Parathyroid adenoma (tissue), 2 donors: ENCODE measurements around the gene ACOT7.

Experiments
- H2AFZ ChIP-seq: fragments of 300-600 bp; sonication (generic); one replicate; pipeline ENCODE4 v1.7.0; 2017; ENCODE audit warnings: antibody characterized with exemption, mild to moderate bottlenecking
- H3K27ac ChIP-seq: fragments of 300-600 bp; sonication (generic); one replicate; pipeline ENCODE4 v1.7.0; 2017
- H3K27me3 ChIP-seq: fragments of 300-600 bp; sonication (generic); one replicate; pipeline ENCODE4 v1.7.0; 2017; ENCODE audit warnings: low read length; ENCODE audit not compliant: control insufficient read depth, insufficient read depth
- H3K36me3 ChIP-seq: fragments of 300-600 bp; sonication (generic); one replicate; pipeline ENCODE4 v1.7.0; 2017; ENCODE audit warnings: low read length; ENCODE audit not compliant: control insufficient read depth, insufficient read depth
- H3K4me1 ChIP-seq: fragments of 300-600 bp; sonication (generic); one replicate; pipeline ENCODE4 v1.7.0; 2017; ENCODE audit warnings: control low read depth
- H3K4me2 ChIP-seq: fragments of 300-600 bp; sonication (generic); one replicate; pipeline ENCODE4 v1.7.0; 2017; ENCODE audit warnings: low read length
- H3K4me3 ChIP-seq: fragments of 300-600 bp; sonication (generic); one replicate; pipeline ENCODE4 v1.7.0; 2017; ENCODE audit warnings: low read depth, low read length
- H3K79me2 ChIP-seq: fragments of 300-600 bp; sonication (generic); one replicate; pipeline ENCODE4 v1.7.0; 2017; ENCODE audit warnings: control low read depth
- H3K9ac ChIP-seq: fragments of 300-600 bp; sonication (generic); one replicate; pipeline ENCODE4 v1.7.0; 2017; ENCODE audit warnings: mild to moderate bottlenecking
- H3K9me3 ChIP-seq: fragments of 300-600 bp; sonication (generic); one replicate; pipeline ENCODE4 v1.7.0; 2017; ENCODE audit warnings: low read length; ENCODE audit not compliant: control insufficient read depth
- CTCF ChIP-seq: fragments of 300-600 bp; sonication (generic); IDR thresholded peaks from one replicate; pipeline ENCODE4 v1.7.0; 2017; ENCODE audit warnings: antibody characterized with exemption, mild to moderate bottlenecking
- donor health status: primary hyperparathyroidism.

Gene ACOT7

GRCh38 chr1:6298530-6298929, 95.0 kb downstream of the ACOT7 start:
- Histone ChIP-seq H3K27me3 (no peaks in the 10 kb centered on the region), H3K27ac (no peak overlapping the region), H3K4me2 (no peak overlapping the region), H3K9ac (no peak overlapping the region), H3K9me3 (no peaks in the 10 kb centered on the region), H3K36me3 (no peaks in the 10 kb centered on the region), H3K79me2 (no peaks in the 10 kb centered on the region), H3K4me1 (peaks cover 3% of the 10 kb centered on the region), H2AFZ (no peak overlapping the region), H3K4me3 (no peak overlapping the region)
- no peak for TF ChIP-seq CTCF

GRCh38 chr1:6295910-6296309, 97.7 kb downstream of the ACOT7 start:
- H3K27me3 ChIP-seq = no peaks in the 10 kb centered on the region

DNA sequence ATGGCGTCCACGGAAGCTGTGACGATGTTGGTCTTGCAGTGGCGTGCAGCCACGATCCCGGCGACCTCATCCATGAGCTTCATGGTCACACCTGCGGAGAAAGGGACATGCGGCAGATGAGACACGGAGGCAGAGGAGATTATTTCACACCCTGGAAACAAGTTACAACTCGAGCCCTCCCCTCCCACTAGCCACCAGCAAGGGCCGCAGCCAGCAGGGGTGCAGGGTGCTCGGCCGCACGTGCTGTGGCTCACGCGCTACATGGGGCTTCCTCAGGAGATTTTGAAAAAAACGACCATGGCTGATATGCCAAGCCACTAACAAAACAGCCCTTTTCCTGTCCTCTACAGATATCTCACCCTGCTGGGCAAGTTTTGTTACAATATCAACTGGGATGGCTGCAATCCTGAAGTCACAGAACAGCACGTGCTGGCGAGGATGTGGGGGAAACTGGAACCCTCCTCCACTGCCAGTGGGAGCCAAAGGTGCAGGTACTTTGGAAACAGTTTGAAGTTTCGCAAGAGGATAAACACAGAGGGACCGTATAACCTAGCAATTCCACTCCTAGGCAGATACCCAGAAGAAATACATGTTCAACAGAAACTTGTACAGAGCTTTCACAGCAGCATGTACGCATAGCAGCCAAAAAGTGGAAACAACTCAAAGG, 98.5 kb downstream of the ACOT7 start:
- Histone ChIP-seq H3K36me3 (no peaks in the 10 kb centered on the region), H3K4me3 (no peak overlapping the region), H3K4me2 (no peak overlapping the region), H3K9ac (no peak overlapping the region), H3K9me3 (no peaks in the 10 kb centered on the region), H3K79me2 (no peaks in the 10 kb centered on the region), H3K4me1 (no peaks in the 10 kb centered on the region), H2AFZ (no peak overlapping the region), H3K27me3 (no peaks in the 10 kb centered on the region), H3K27ac (no peak overlapping the region)
- TF ChIP-seq CTCF = no peak

More at GRCh38 chr1:6295910-6296309, 97.7 kb downstream of the ACOT7 start:
- H3K4me2 ChIP-seq = no peak overlapping the region
- H3K36me3 ChIP-seq = no peaks in the 10 kb centered on the region
- no peaks in the 10 kb centered on the region for H3K79me2 ChIP-seq
- no peaks in the 10 kb centered on the region for H3K9me3 ChIP-seq
- H3K4me1 ChIP-seq = no peaks in the 10 kb centered on the region
- no peak overlapping the region for H3K27ac ChIP-seq
- no peak overlapping the region for H3K4me3 ChIP-seq
- H2AFZ ChIP-seq = no peak overlapping the region
- no peak for TF ChIP-seq CTCF
- H3K9ac ChIP-seq = no peak overlapping the region

DNA sequence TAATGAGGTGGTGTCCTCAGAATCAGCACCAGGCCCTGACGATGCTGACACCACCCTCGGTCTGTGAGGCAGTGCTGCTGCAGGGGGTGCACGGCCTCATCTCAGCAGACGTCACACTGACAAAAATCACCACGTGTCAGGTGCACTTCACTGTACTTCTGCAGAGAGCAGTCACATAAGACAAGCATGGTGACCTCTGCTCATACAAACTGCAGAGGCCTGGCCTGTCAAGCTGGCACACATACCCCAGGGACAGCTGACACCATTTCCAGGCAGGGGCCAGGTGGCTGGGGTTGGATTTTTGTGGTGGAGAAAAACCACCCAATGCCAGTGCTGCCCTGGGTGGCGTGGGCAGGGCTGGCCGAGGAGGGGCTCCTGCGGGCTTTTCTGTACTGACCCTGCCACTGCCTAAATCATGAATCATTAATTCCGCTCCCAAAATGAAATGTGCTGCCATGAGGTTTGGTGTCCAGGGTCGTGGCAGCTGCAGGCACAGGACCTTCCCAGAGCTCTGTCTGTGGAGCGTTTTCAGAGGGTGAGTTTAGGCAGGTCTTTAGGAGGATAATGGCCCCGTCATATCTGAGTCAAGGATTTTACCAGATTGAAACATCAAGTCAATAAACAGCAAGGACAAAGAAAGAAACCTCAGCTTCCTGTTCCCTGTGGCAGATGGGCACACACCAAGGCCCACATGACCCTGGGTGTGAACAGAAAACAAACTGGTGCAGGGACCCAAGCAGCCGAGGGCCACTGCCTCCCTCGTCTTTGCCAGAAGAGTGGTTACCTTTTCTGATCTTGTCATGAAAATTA, 99.3 kb downstream of the ACOT7 start:
- no peak overlapping the region for H2AFZ ChIP-seq
- H3K79me2 ChIP-seq = no peaks in the 10 kb centered on the region
- H3K27ac ChIP-seq = no peak overlapping the region
- no peaks in the 10 kb centered on the region for H3K9me3 ChIP-seq
- no peaks in the 10 kb centered on the region for H3K27me3 ChIP-seq
- no peak for TF ChIP-seq CTCF
- no peaks in the 10 kb centered on the region for H3K4me1 ChIP-seq
- H3K4me3 ChIP-seq = no peak overlapping the region
- no peak overlapping the region for H3K4me2 ChIP-seq
- H3K9ac ChIP-seq = no peak overlapping the region
- no peaks in the 10 kb centered on the region for H3K36me3 ChIP-seq
